H1 (cell line): Measurements from ENCODE around the gene SSR2. TPM values are rescaled to one million over a fixed set of nuclear protein-coding genes. Genes with fewer than 3 reads are reported as not detected.

Source experiments
- CTCF ChIA-PET: fragments of 300-600 bp; sonication (Branson Sonifier 250); formaldehyde crosslinking; loops from one replicate; lab custom pipeline; 2021; ENCODE audit not compliant: partially characterized antibody; lab: Charles Lee
- POLR2A ChIA-PET: fragments of 300-600 bp; sonication (Branson Sonifier 250); formaldehyde crosslinking; loops from one replicate; lab custom pipeline; 2021; ENCODE audit warnings: inconsistent platforms; ENCODE audit not compliant: partially characterized antibody; lab: Charles Lee
- DNase-seq, 2 experiments: peaks; one replicate each; pipeline versions ENCODE4 v3.0.0 to v3.0.0-alpha.2; 2010 to 2022; ENCODE audit warnings: low spot score in 2 of 2, low read depth in 1 of 2, mixed read lengths in 1 of 2
- FAIRE-seq: peaks from 2 replicates; lab custom pipeline; 2011; peaks lifted over from hg19 to GRCh38; lab: Jason Lieb, UNC
- H2AFZ ChIP-seq: 2 replicates; pipeline ENCODE4 v1.8.1; 2012; ENCODE audit warnings: low read length, inconsistent platforms
- H2AK5ac ChIP-seq: 2 replicates; pipeline ENCODE4 v1.6.1; 2013; ENCODE audit warnings: low read depth, low read length
- H2BK120ac ChIP-seq: replicated peaks from 2 replicates; pipeline ENCODE3; 2013; ENCODE audit warnings: low read depth, low read length, inconsistent platforms
- H2BK12ac ChIP-seq: 2 replicates; pipeline ENCODE4 v1.6.1; 2013; ENCODE audit warnings: low read depth, low read length
- H2BK15ac ChIP-seq: 2 replicates; pipeline ENCODE4 v1.6.1; 2013; ENCODE audit warnings: low read length
- H2BK20ac ChIP-seq: 2 replicates; pipeline ENCODE4 v1.6.1; 2013; ENCODE audit warnings: low read length
- H2BK5ac ChIP-seq: 2 replicates; pipeline ENCODE4 v1.6.1; 2013; ENCODE audit warnings: low read depth, low read length
- H3K14ac ChIP-seq: 2 replicates; pipeline ENCODE4 v1.6.1; 2013; ENCODE audit warnings: inconsistent platforms; ENCODE audit not compliant: insufficient read length
- H3K18ac ChIP-seq: 2 replicates; pipeline ENCODE4 v1.6.1; 2013; ENCODE audit warnings: low read length; ENCODE audit errors: extremely low read depth
- H3K23ac ChIP-seq: 2 replicates; pipeline ENCODE4 v1.6.1; 2013; ENCODE audit warnings: inconsistent platforms; ENCODE audit not compliant: insufficient read length
- H3K23me2 ChIP-seq: 2 replicates; pipeline ENCODE4 v1.6.1; 2013; ENCODE audit warnings: low read depth, low read length
- H3K27ac ChIP-seq: 2 replicates; pipeline ENCODE4 v1.6.1; 2011; ENCODE audit warnings: low read depth, low read length, inconsistent platforms
- H3K27me3 ChIP-seq, 4 experiments: replicated peaks in 1 of 4; 1 replicate in 1 of 4; 2 replicates in 3 of 4; pipeline versions ENCODE4 v1.6.1 to v1.8.1; 2011 to 2013; ENCODE audit warnings: low read length in 3 of 4, mild to moderate bottlenecking in 3 of 4, inconsistent platforms in 2 of 4, mixed read lengths in 2 of 4, moderate library complexity in 1 of 4; ENCODE audit not compliant: control insufficient read depth in 3 of 4, insufficient read depth in 3 of 4; ENCODE audit errors: extremely low read depth in 1 of 4
- H3K36me3 ChIP-seq, 4 experiments: 2 replicates each; pipeline versions ENCODE4 v1.6.1 to v1.8.1; 2011 to 2013; ENCODE audit warnings: mild to moderate bottlenecking in 4 of 4, low read length in 3 of 4, moderate library complexity in 2 of 4, control low read depth in 1 of 4, inconsistent platforms in 1 of 4; ENCODE audit not compliant: insufficient read depth in 4 of 4, control insufficient read depth in 2 of 4
- H3K4ac ChIP-seq: replicated peaks from 2 replicates; pipeline ENCODE3; 2013; ENCODE audit warnings: low read length, low read depth, mixed read lengths, inconsistent platforms; ENCODE audit not compliant: insufficient read length
- H3K4me1 ChIP-seq, 4 experiments: replicated peaks in 1 of 4; 1 replicate in 1 of 4; 2 replicates in 3 of 4; pipeline versions ENCODE4 v1.6.1 to v1.8.1; 2011 to 2013; ENCODE audit warnings: low read length in 3 of 4, inconsistent platforms in 2 of 4, mixed read lengths in 1 of 4; ENCODE audit not compliant: insufficient read depth in 4 of 4, control insufficient read depth in 3 of 4
- H3K4me2 ChIP-seq, 2 experiments: 2 replicates each; pipeline versions ENCODE4 v1.6.1 to v1.8.1; 2011 to 2013; ENCODE audit warnings: low read depth in 2 of 2, low read length in 2 of 2, control low read depth in 1 of 2, inconsistent platforms in 1 of 2, mild to moderate bottlenecking in 1 of 2; ENCODE audit not compliant: insufficient read depth in 1 of 2
- H3K4me3 ChIP-seq, 4 experiments: fragments of 200-600, 300-600 bp in 1 of 4; sonication (generic), shearing (Covaris generic), sonication (Bioruptor Twin) in 1 of 4; 2 replicates each; pipeline versions ENCODE4 v1.5.1 to v1.8.1; 2011 to 2016; ENCODE audit warnings: low read length in 4 of 4, low read depth in 3 of 4, control low read depth in 2 of 4, inconsistent platforms in 2 of 4, mild to moderate bottlenecking in 2 of 4, mixed read lengths in 1 of 4, moderate library complexity in 1 of 4; ENCODE audit not compliant: insufficient read depth in 2 of 4; ENCODE audit errors: extremely low read depth in 1 of 4
- H3K56ac ChIP-seq: replicated peaks from 2 replicates; pipeline ENCODE3; 2013; ENCODE audit warnings: low read depth, mild to moderate bottlenecking, mixed read lengths, low read length, inconsistent platforms; ENCODE audit not compliant: insufficient read length
- H3K79me1 ChIP-seq: 2 replicates; pipeline ENCODE4 v1.6.1; 2013; ENCODE audit warnings: low read depth, low read length, control low read depth
- H3K79me2 ChIP-seq, 2 experiments: 2 replicates each; pipeline versions ENCODE4 v1.6.1 to v1.8.1; 2012 to 2013; ENCODE audit warnings: low read length in 2 of 2, mild to moderate bottlenecking in 2 of 2, inconsistent platforms in 1 of 2; ENCODE audit not compliant: insufficient read depth in 2 of 2, control insufficient read depth in 1 of 2
- H3K9ac ChIP-seq, 4 experiments: replicated peaks in 1 of 4; 1 replicate in 1 of 4; 2 replicates in 3 of 4; pipeline versions ENCODE4 v1.6.1 to v1.8.1; 2011 to 2013; ENCODE audit warnings: low read depth in 3 of 4, low read length in 3 of 4, control low read depth in 2 of 4, mild to moderate bottlenecking in 2 of 4, moderate library complexity in 2 of 4, inconsistent platforms in 1 of 4; ENCODE audit errors: extremely low read depth in 1 of 4
- H3K9me3 ChIP-seq, 2 experiments: 2 replicates each; pipeline versions ENCODE4 v1.6.1 to v1.8.1; 2012 to 2013; ENCODE audit warnings: mild to moderate bottlenecking in 2 of 2, moderate library complexity in 2 of 2, control low read depth in 1 of 2, inconsistent platforms in 1 of 2, low read depth in 1 of 2, low read length in 1 of 2, mixed read lengths in 1 of 2; ENCODE audit not compliant: insufficient read depth in 2 of 2
- H4K20me1 ChIP-seq, 2 experiments: replicated peaks in 1 of 2; 2 replicates each; pipeline versions ENCODE3 to v1.8.1; 2011 to 2013; ENCODE audit warnings: inconsistent platforms in 2 of 2, low read length in 2 of 2, mild to moderate bottlenecking in 1 of 2; ENCODE audit not compliant: insufficient read depth in 2 of 2, control insufficient read depth in 1 of 2
- H4K5ac ChIP-seq: 2 replicates; pipeline ENCODE4 v1.6.1; 2013; ENCODE audit warnings: low read length, low read depth, mixed read lengths, inconsistent platforms; ENCODE audit not compliant: insufficient read length
- H4K8ac ChIP-seq: 2 replicates; pipeline ENCODE4 v1.8.0; 2013; ENCODE audit warnings: mild to moderate bottlenecking, moderate library complexity, low read length, inconsistent platforms; ENCODE audit not compliant: insufficient read depth; ENCODE audit errors: extremely low read depth
- H4K91ac ChIP-seq: replicated peaks from 2 replicates; pipeline ENCODE3; 2013; ENCODE audit warnings: low read length, mixed read lengths, inconsistent platforms; ENCODE audit not compliant: insufficient read length
- NANOG ChIP-seq: IDR thresholded peaks from 2 replicates; pipeline ENCODE4 v1.6.1; 2011; ENCODE audit warnings: low read length, low read depth, mild to moderate bottlenecking, inconsistent platforms; ENCODE audit not compliant: insufficient read depth, poor library complexity, severe bottlenecking
- RAD21 ChIP-seq, 2 experiments: IDR thresholded peaks in 1 of 2; conservative IDR thresholded peaks in 1 of 2; 2 replicates each; pipeline ENCODE4 v1.6.1; 2011; ENCODE audit warnings: low read depth in 2 of 2, low read length in 2 of 2, improper control_type of control experiment in 1 of 2, inconsistent platforms in 1 of 2, mild to moderate bottlenecking in 1 of 2, moderate library complexity in 1 of 2
- WGBS, 2 experiments: shearing (Covaris generic) in 1 of 2; methylation state at CpG; one replicate each; pipeline versions ENCODE4 v1.1.6 to v1.1.7; 2013 to 2015; ENCODE audit warnings: low lambda C conversion rate in 2 of 2, mixed read lengths in 2 of 2, inconsistent platforms in 1 of 2, low coverage in 1 of 2, missing lambda C conversion rate in 1 of 2; ENCODE audit not compliant: insufficient replicate concordance in 2 of 2, insufficient coverage in 1 of 2, insufficient read length in 1 of 2; ENCODE audit errors: extremely low coverage in 1 of 2, missing lambda C conversion rate in 1 of 2; 5-methylcytosine and 5-hydroxymethylcytosine counted together
- polyA plus RNA-seq, 7 experiments: library from polyadenylated mRNA; depleted of rRNA in 3 of 7; stranded (reverse) in 5 of 7; unstranded in 2 of 7; fragments of >200 nt in 5 of 7; fragments of 200-250 nt in 2 of 7; gene quantifications; 1 replicate in 5 of 7; 2 replicates in 1 of 7; 4 replicates in 1 of 7; pipeline versions ENCODE4 v1.2.1 to v1.2.3, GENCODE V29; 2011 to 2013; ENCODE audit warnings: missing spikeins in 2 of 7, mixed read lengths in 2 of 7
- total RNA-seq: library from RNA; stranded (reverse); fragmentation: NEBNext Ultra II Directional; extraction: Animal tissue kit (Norgen Biotek cat#: 25700); gene quantifications from 2 replicates; pipeline ENCODE4 v1.2.1, GENCODE V29; 2021
- TF ChIP-seq, protein P1 (sequence below), 3 experiments: IDR thresholded peaks; 1 replicate in 2 of 3; 2 replicates in 1 of 3; pipeline versions ENCODE4 v1.5.1 to v1.6.1; 2011; ENCODE audit warnings: low read length in 3 of 3, mild to moderate bottlenecking in 3 of 3, inconsistent platforms in 2 of 3, low read depth in 1 of 3, moderate library complexity in 1 of 3; ENCODE audit not compliant: insufficient read depth in 1 of 3; ENCODE audit errors: control extremely low read depth in 1 of 3

Gene SSR2
- total and polyA plus RNA-seq, 2 of the 8 experiments (the other 6 are each of a cell fraction or from before 2014, with no cell fraction given) = 190 to 648 TPM

DNA sequence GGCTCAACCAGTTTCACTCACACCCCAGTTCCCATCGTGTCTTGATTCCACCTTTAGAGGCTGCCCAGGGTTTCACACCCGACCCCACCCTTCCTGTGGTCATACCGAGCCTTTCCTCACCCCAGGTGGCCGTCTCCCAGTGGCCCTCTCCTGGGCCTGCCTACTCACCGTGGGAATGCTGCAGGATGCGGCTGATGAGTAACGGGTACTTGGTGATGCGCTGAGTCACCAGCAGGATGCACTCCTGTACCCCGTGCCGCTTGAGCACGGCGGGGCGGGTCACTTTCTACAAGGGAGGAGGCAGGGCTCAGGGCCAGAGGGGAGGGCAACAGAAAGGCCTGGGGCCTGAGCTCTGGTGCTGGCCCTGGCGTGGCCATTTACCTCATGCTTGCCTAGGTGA is 58.8 kb downstream of the SSR2 start:
- H2AFZ ChIP-seq = no peak overlapping the region
- H3K9me3 ChIP-seq = no peaks in the 10 kb centered on the region
- H3K23ac ChIP-seq = no peak overlapping the region
- ChIA-PET POLR2A (interaction anchor here (0.5 to 1.8 kb wide), 4 partner anchors 15 to 293 kb away, joined by 3 to 7 read pairs (median 4); no protein-coding TSS in a partner anchor), CTCF (interaction anchor here (1.2 to 5.1 kb wide), 6 partner anchors 13 to 46 kb away, joined by 3 to 31 read pairs (median 8); partner anchors contain the start of gene ARHGEF2)
- WGBS, 2 experiments = 84% methylated on average over 14 of the region's 14 CpGs; no CpG with 5 or more reads in 1 of the 2 experiments
- H2BK15ac ChIP-seq = no peak overlapping the region
- H3K36me3 ChIP-seq = peaks cover 50 to 86% (median 80%) of the 10 kb centered on the region in 4 experiments
- no peak overlapping the region for H3K18ac ChIP-seq
- no peak overlapping the region for H2BK12ac ChIP-seq
- no peak overlapping the region for H2BK120ac ChIP-seq
- peaks cover 4 to 18% of the 10 kb centered on the region in 2 experiments for H4K20me1 ChIP-seq
- peaks cover 0 to 4% (median 0%) of the 10 kb centered on the region in 4 experiments; a peak in 1 of 7 replicates for H3K4me1 ChIP-seq
- no peak overlapping the region for H3K4me2 ChIP-seq
- H3K4me3 ChIP-seq = no peak overlapping the region
- H3K27me3 ChIP-seq = no peaks in the 10 kb centered on the region
- FAIRE-seq (no peak), DNase-seq (no peak)
- H4K8ac ChIP-seq = no peak overlapping the region
- no peak overlapping the region for H4K5ac ChIP-seq
- H2BK5ac ChIP-seq = no peak overlapping the region; the same call in 1 of the 2 replicates
- no peak overlapping the region for H3K56ac ChIP-seq
- H3K79me2 ChIP-seq = no peaks in the 10 kb centered on the region
- no peak overlapping the region for H3K27ac ChIP-seq
- no peak overlapping the region for H2BK20ac ChIP-seq
- H3K4ac ChIP-seq = no peak overlapping the region
- no peaks in the 10 kb centered on the region; the same call in none of the 2 replicates for H3K79me1 ChIP-seq
- H2AK5ac ChIP-seq = no peak overlapping the region
- H3K14ac ChIP-seq = no peak overlapping the region
- TF ChIP-seq RAD21 (IDR thresholded peaks at IDR 0.05 in 1 of 2, conservative IDR thresholded peaks at IDR 0.05 in 1 of 2; ENCODE audit: low read depth in 2 of 2, low read length in 2 of 2) (peak; percentile 10 to 33; a peak in 3 of 4 replicates), NANOG (no peak)
- TF ChIP-seq, protein P1, sequence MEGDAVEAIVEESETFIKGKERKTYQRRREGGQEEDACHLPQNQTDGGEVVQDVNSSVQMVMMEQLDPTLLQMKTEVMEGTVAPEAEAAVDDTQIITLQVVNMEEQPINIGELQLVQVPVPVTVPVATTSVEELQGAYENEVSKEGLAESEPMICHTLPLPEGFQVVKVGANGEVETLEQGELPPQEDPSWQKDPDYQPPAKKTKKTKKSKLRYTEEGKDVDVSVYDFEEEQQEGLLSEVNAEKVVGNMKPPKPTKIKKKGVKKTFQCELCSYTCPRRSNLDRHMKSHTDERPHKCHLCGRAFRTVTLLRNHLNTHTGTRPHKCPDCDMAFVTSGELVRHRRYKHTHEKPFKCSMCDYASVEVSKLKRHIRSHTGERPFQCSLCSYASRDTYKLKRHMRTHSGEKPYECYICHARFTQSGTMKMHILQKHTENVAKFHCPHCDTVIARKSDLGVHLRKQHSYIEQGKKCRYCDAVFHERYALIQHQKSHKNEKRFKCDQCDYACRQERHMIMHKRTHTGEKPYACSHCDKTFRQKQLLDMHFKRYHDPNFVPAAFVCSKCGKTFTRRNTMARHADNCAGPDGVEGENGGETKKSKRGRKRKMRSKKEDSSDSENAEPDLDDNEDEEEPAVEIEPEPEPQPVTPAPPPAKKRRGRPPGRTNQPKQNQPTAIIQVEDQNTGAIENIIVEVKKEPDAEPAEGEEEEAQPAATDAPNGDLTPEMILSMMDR (IDR thresholded peaks at IDR 0.05; ENCODE audit: control extremely low read depth in 1 of 3, insufficient read depth in 1 of 3, low read depth in 1 of 3, low read length in 3 of 3) = peak in 2 of 3 experiments; percentile 17 to 25; a peak in 2 of 4 replicates
- H4K91ac ChIP-seq = no peak overlapping the region
- no peak overlapping the region for H3K9ac ChIP-seq
- no peaks in the 10 kb centered on the region for H3K23me2 ChIP-seq
